Tibial artery (tissue), 4 donors: ENCODE data around the gene PVALEF.

Experiments
- DNase-seq, 2 donors: peaks; one replicate each; pipeline ENCODE4 v3.0.0-alpha.2; 2019
- H3K27ac ChIP-seq, 2 donors: fragments of 200-600 bp; sonication (generic) in 1 of 2; 1 replicate in 1 of 2; 2 replicates in 1 of 2; pipeline ENCODE4 v1.5.1; 2018 to 2019; ENCODE audit warnings: mild to moderate bottlenecking in 1 of 2
- H3K27me3 ChIP-seq, 2 donors: fragments of 200-600 bp; sonication (generic) in 1 of 2; one replicate each; pipeline versions ENCODE4 v1.5.1 to v1.6.0; 2016 to 2019
- H3K36me3 ChIP-seq, 3 donors: fragments of 200-600 bp; sonication (generic) in 2 of 3; one replicate each; pipeline ENCODE4 v1.5.1; 2016 to 2019; ENCODE audit warnings: mild to moderate bottlenecking in 2 of 3
- H3K4me1 ChIP-seq, 4 donors: fragments of 200-600 bp; sonication (generic) in 2 of 4; 1 replicate in 3 of 4; 2 replicates in 1 of 4; pipeline ENCODE4 v1.5.1; 2016 to 2019
- H3K4me3 ChIP-seq, 2 donors: fragments of 200-600 bp; sonication (generic) in 1 of 2; 1 replicate in 1 of 2; 2 replicates in 1 of 2; pipeline ENCODE4 v1.5.1; 2018 to 2019; ENCODE audit warnings: mild to moderate bottlenecking in 2 of 2
- H3K9me3 ChIP-seq, 3 donors: fragments of 200-600 bp; sonication (generic) in 1 of 3; one replicate each; pipeline ENCODE4 v1.5.1; 2016 to 2019
- CTCF ChIP-seq, 2 experiments: fragments of 200-600 bp in 1 of 2; fragments of 450-650 bp in 1 of 2; IDR thresholded peaks; one replicate each; pipeline ENCODE4 v1.5.1; 2017 to 2019; ENCODE audit warnings: antibody characterized with exemption in 2 of 2, mild to moderate bottlenecking in 1 of 2, moderate library complexity in 1 of 2
- intact Hi-C: fragments of 100-400 bp; cut with DNase I; formaldehyde crosslinking; loops from one replicate; pipeline ENCODE4 v1.15.0; 2023; ENCODE audit warnings: low total_unique reads

PVALEF gene

DNA sequence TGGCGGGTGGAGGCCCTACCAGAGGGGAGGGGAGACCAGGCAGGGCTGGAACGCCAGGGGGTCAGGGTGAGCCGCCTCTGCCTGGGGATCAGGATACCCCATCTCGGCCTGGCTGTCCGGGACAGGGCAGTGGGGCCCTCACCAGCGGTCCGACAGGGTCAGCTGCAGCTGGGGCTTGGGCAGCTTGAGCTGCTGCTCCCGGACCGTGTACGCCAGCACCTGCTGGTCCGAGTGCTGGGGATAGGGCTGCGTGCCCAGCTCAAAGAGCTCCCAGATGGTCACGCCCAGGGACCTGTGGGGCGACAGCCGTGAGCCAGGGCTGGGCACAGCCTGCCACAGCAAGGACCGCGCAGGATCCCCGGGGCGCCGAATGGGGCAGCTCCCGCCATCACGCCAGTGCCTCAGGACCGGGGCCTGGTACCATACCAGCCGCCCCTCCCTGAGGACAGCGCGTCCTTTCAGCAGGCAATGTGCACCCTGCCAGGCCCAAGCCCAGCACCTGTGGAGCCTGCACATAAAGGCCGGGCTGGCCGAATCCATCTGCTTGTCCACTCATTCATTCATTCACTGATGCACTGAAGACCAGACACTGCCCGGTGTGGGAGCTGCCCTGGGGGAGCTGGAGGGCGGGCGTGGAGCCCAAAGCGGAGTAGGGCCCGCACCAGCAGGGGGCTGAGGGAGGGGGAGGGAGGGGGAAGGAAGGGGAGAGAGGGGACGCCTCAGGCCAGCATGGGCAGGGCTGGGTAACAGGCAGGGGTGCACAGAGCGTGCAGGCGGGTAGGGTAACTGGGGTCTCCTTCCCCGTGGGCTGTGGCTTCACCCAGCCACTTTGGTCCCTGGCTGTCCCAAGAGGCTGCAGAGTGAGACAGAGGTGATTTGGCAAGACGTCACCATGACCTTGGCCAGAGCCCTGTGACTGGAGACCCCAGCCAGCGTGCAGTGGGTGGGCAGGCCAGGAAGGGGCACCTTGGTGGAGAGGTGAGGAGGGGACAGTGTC is 42.0 kb upstream of the PVALEF start:
- intact Hi-C loops: loop anchor here (10.0 kb wide), 1 partner anchor 461 kb away; no protein-coding TSS in a partner anchor
- no peak for TF ChIP-seq CTCF (IDR thresholded peaks at IDR 0.05)
- DNase-seq: no peak
- peaks cover 0 to 76% of the 10 kb centered on the region in 2 donors for H3K27me3 ChIP-seq
- H3K27ac ChIP-seq: no peak overlapping the region
- H3K4me3 ChIP-seq: no peak overlapping the region
- H3K36me3 ChIP-seq: no peaks in the 10 kb centered on the region
- peaks cover 0 to 14% (median 8%) of the 10 kb centered on the region in 4 donors for H3K4me1 ChIP-seq
- no peaks in the 10 kb centered on the region for H3K9me3 ChIP-seq

GRCh38 chr17:81124377-81124776 is 40.9 kb upstream of the PVALEF start:
- no peak for DNase-seq
- Histone ChIP-seq H3K4me3 (no peak overlapping the region), H3K9me3 (no peaks in the 10 kb centered on the region), H3K27me3 (peaks cover 0 to 65% of the 10 kb centered on the region in 2 donors), H3K27ac (no peak overlapping the region), H3K36me3 (no peaks in the 10 kb centered on the region), H3K4me1 (peaks cover 0 to 4% (median 3%) of the 10 kb centered on the region in 4 donors)
- TF ChIP-seq CTCF (IDR thresholded peaks at IDR 0.05): no peak
- intact Hi-C loops: loop anchor here (10.0 kb wide), 1 partner anchor 460 kb away; no protein-coding TSS in a partner anchor

- Histone ChIP-seq H3K4me3 (no peak overlapping the region), H3K27ac (no peak overlapping the region), H3K27me3 (peaks cover 0 to 58% of the 10 kb centered on the region in 2 donors), H3K36me3 (no peaks in the 10 kb centered on the region), H3K4me1 (no peaks in the 10 kb centered on the region), H3K9me3 (no peaks in the 10 kb centered on the region)
- no peak for DNase-seq
- intact Hi-C loops: loop anchor here (10.0 kb wide), 1 partner anchor 459 kb away; no protein-coding TSS in a partner anchor
- no peak for TF ChIP-seq CTCF (IDR thresholded peaks at IDR 0.05)
Measured at GRCh38 chr17:81125573-81126081, 39.7 kb upstream of the PVALEF start.

DNA sequence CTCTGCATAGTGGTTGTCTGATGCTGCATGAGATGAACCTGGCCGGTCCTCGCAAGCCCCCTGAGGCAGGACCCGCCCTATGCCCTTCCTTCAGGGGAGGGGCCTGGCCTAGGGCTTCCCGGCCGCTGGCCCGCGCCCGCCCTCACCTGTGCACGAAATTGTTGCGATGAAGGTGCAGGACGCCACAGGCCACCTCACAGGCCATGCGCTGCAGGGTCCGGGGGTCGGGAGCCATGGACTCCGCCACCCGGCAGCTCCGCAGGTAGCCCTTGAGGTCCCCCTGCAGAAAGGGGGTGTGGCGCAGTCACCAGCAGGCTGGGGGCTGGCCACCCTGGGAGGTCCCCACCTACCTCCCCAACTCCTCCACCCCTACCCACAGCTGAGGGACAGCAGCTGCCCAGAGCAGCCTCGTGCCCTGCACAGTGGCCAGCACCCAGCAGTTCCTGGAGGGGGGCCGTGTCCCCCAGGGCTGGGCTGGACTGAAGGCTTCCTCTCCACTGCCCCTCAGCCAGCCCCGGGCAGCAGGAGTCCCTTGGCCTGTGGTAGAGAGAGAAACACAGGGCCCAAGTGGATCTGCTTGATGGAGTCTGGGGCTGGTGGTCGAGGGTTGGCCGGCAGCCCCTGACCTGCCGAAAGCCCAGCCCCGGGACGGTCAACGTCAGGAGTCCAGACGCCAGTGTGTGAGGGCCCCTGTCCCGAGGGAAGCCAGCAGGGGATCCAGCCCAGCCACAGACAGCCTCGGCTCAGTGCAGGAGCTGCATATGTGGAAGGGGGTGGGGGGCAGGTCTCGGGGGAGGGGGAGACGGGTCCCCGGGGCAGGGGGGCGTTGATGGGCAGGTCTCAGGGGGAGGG is 38.8 kb upstream of the PVALEF start:
- Histone ChIP-seq H3K4me3 (no peak overlapping the region), H3K9me3 (no peaks in the 10 kb centered on the region)

More for the DNA sequence above, 38.8 kb upstream of the PVALEF start:
- DNase-seq: no peak
- H3K4me1 ChIP-seq: no peaks in the 10 kb centered on the region
- H3K36me3 ChIP-seq: no peaks in the 10 kb centered on the region
- H3K27me3 ChIP-seq: peaks cover 0 to 57% of the 10 kb centered on the region in 2 donors
- no peak overlapping the region for H3K27ac ChIP-seq
- TF ChIP-seq CTCF (IDR thresholded peaks at IDR 0.05): no peak
- intact Hi-C loops: loop anchor here (10.0 kb wide), 1 partner anchor 458 kb away; no protein-coding TSS in a partner anchor
